Neural progenitor cell (in vitro differentiated cells): ENCODE measurements around the gene PGK1.

Experiments
- CTCF ChIP-seq: fragments of 200-600 bp; sonication (generic); IDR thresholded peaks from 2 replicates; pipeline ENCODE4 v1.5.1; 2017; ENCODE audit warnings: antibody characterized with exemption, mild to moderate bottlenecking
- EZH2 ChIP-seq: fragments of 200-600 bp; sonication (generic); IDR thresholded peaks from 2 replicates; pipeline ENCODE4 v1.6.1; 2017; ENCODE audit warnings: antibody characterized with exemption, mild to moderate bottlenecking, moderate library complexity
- EZH2phosphoT487 ChIP-seq: fragments of 200-600 bp; sonication (generic); IDR thresholded peaks from 2 replicates; pipeline ENCODE4 v1.6.1; 2017; ENCODE audit warnings: antibody characterized with exemption

GRCh38 chrX:78168065-78168464 lies 64.0 kb downstream of the PGK1 start:
- TF ChIP-seq EZH2phosphoT487 (no peak), CTCF (no peak), EZH2 (no peak)
